ENCODE results near the gene OR5H2. TPM values are rescaled to one million over a fixed set of nuclear protein-coding genes. Genes with fewer than 3 reads are reported as not detected.
A peak's percentile ranks its signal among the peaks of the same experiment; 100 is the strongest.
"Not testable (repeated sequence)": the region's sequence is repeated elsewhere in the genome, so short reads cannot be mapped to it uniquely, and the experiment has no call there.

The OR5H2 gene
- polyA plus RNA-seq (ENCODE audit: insufficient read length) = not detected

- DNase-seq (ENCODE audit: low read depth) = no peak
Measured at GRCh38 chr3:98282205-98282604, at the start of gene OR5H2. Gene OR5H2, plus strand, starts transcription at chr3:98282505. Its CDS starts 398 bp downstream, at chr3:98282903.

- no peak for DNase-seq (ENCODE audit: low read depth)
Measured at GRCh38 chr3:98233468-98233867, 48.8 kb upstream of the OR5H2 start.

GRCh38 chr3:98240131-98240530 is 42.2 kb upstream of the OR5H2 start:
- no peak for DNase-seq (ENCODE audit: low read depth)

- DNase-seq (ENCODE audit: low read depth) = no peak
Measured at GRCh38 chr3:98242155-98242554, 40.1 kb upstream of the OR5H2 start.

- no peak for DNase-seq (ENCODE audit: low read depth)
Measured at GRCh38 chr3:98243843-98244242, 38.5 kb upstream of the OR5H2 start.

GRCh38 chr3:98246142-98246541 is 36.2 kb upstream of the OR5H2 start:
- no peak for DNase-seq (ENCODE audit: low read depth)

- DNase-seq (ENCODE audit: low read depth) = not testable (repeated sequence)
Measured at GRCh38 chr3:98256026-98256425, 26.3 kb upstream of the OR5H2 start.

GRCh38 chr3:98259707-98260106 is 22.6 kb upstream of the OR5H2 start:
- no peak for DNase-seq (ENCODE audit: low read depth)

- peak; percentile 44 for DNase-seq (ENCODE audit: low read depth)
Measured at GRCh38 chr3:98262046-98262445, 20.3 kb upstream of the OR5H2 start.

- no peak for DNase-seq (ENCODE audit: low read depth)
Measured at GRCh38 chr3:98263944-98264343, 18.4 kb upstream of the OR5H2 start, which contains the start of gene OR5H6. Gene OR5H6, plus strand, starts transcription at chr3:98264244. Its CDS starts 89 bp downstream, at chr3:98264333.

- no peak for DNase-seq (ENCODE audit: low read depth)
Measured at GRCh38 chr3:98269846-98270245, 12.5 kb upstream of the OR5H2 start.

- no peak for DNase-seq (ENCODE audit: low read depth)
Measured at GRCh38 chr3:98272126-98272525, 10.2 kb upstream of the OR5H2 start.

- DNase-seq (ENCODE audit: low read depth) = no peak
Measured at GRCh38 chr3:98274914-98275313, 7.4 kb upstream of the OR5H2 start.

GRCh38 chr3:98290916-98291315 is 8.6 kb downstream of the OR5H2 start:
- DNase-seq (ENCODE audit: low read depth) = no peak

- DNase-seq (ENCODE audit: low read depth) = no peak
Measured at GRCh38 chr3:98291332-98291957, 9.1 kb downstream of the OR5H2 start.

- no peak for DNase-seq (ENCODE audit: low read depth)
Measured at GRCh38 chr3:98322101-98322500, 39.8 kb downstream of the OR5H2 start.

GRCh38 chr3:98322686-98323085 is 40.4 kb downstream of the OR5H2 start:
- DNase-seq (ENCODE audit: low read depth) = no peak

- no peak for DNase-seq (ENCODE audit: low read depth)
Measured at GRCh38 chr3:98323425-98323824, 41.1 kb downstream of the OR5H2 start.

GRCh38 chr3:98325055-98325454 is 42.8 kb downstream of the OR5H2 start:
- no peak for DNase-seq (ENCODE audit: low read depth)

GRCh38 chr3:98326105-98326893 is 44.0 kb downstream of the OR5H2 start:
- no peak for DNase-seq (ENCODE audit: low read depth)

- no peak for DNase-seq (ENCODE audit: low read depth)
Measured at GRCh38 chr3:98326945-98327344, 44.6 kb downstream of the OR5H2 start.

GRCh38 chr3:98328933-98329332 is 46.6 kb downstream of the OR5H2 start:
- DNase-seq (ENCODE audit: low read depth) = no peak

Data from forelimb muscle (tissue), 1 donor.